Measurements from ENCODE around the gene ADAMTS8.

ADAMTS8 gene

DNA sequence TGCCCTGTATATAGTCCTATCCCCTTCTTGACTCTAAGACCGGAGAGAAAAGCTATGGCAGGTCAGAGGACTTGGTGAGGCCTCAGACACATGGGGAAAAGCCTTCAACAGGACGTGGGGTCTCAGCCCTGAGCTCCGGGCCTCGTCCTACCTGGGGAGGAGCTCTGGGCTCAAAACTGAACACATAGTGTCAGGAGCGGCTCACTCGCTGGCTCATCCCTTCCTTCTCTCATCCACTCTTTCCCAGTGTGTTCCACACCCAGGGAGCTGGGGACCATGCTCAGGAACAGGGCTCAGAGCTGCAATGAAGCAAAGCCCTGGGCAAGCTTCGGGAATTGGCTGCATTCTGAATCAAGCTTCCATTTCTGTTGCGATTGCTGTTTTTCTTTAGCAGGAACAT is 34.5 kb upstream of the ADAMTS8 start:
- DNase-seq (ENCODE audit: low spot score) = no peak

DNA sequence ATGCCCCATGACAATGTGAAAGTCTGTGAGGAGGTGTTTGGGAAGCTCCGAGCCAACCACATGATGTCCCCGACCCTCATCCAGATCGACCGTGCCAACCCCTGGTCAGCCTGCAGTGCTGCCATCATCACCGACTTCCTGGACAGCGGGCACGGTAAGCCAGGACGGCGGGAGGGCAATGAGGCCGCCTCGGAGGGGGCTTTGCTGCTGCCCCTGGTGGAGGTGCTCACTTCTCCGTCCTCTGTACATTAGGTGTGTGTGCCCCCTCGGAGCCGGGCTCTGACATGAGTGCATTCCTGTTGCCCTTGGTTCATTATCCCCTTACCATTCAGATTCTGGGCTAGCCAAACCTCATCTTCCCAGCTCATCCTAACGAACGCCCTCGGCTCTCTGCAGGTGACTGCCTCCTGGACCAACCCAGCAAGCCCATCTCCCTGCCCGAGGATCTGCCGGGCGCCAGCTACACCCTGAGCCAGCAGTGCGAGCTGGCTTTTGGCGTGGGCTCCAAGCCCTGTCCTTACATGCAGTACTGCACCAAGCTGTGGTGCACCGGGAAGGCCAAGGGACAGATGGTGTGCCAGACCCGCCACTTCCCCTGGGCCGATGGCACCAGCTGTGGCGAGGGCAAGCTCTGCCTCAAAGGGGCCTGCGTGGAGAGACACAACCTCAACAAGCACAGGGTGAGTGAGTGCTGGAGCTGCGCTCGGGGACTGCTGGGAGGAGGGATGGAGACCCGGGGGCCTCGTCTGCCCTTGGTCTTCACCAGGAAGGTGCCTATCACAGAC is 33.9 kb upstream of the ADAMTS8 start:
- DNase-seq (ENCODE audit: low spot score) = no peak

DNA sequence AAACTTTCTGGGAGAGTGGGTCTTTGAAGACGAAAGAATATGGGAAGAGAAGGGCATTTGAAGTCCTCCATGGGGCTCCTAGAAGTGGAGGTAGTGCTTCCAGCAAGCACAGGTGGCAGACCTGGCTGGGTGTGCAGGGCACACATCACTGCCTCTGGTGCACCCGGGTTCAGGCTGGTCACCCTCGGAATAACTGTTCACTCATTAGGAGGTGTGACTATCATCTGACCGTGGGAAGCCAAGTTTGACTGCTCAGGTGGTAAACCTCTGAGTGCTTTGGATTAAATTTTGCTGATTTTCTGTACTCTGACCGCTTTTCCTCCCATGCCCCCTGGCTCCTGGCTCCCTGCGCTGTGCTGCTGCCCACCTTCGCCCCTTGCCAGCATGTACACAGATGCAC is 31.1 kb upstream of the ADAMTS8 start:
- no peak for DNase-seq (ENCODE audit: low spot score)

DNA sequence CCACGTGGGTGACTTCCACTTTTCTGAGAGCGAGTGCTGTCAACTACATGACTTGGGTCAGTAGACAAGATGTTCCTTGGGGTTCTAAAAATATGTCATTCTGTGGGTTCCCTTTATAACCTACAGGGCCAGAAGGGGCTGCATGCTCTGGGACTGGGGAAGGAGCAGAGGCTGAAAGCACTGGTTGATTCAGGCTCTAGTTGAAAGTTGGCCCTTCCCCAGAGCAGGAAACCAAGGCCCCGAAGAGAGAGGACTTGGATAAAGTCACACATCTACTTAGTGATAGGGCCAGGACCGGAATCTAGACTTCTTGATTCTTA is 30.0 kb upstream of the ADAMTS8 start:
- no peak for DNase-seq (ENCODE audit: low spot score)

DNA sequence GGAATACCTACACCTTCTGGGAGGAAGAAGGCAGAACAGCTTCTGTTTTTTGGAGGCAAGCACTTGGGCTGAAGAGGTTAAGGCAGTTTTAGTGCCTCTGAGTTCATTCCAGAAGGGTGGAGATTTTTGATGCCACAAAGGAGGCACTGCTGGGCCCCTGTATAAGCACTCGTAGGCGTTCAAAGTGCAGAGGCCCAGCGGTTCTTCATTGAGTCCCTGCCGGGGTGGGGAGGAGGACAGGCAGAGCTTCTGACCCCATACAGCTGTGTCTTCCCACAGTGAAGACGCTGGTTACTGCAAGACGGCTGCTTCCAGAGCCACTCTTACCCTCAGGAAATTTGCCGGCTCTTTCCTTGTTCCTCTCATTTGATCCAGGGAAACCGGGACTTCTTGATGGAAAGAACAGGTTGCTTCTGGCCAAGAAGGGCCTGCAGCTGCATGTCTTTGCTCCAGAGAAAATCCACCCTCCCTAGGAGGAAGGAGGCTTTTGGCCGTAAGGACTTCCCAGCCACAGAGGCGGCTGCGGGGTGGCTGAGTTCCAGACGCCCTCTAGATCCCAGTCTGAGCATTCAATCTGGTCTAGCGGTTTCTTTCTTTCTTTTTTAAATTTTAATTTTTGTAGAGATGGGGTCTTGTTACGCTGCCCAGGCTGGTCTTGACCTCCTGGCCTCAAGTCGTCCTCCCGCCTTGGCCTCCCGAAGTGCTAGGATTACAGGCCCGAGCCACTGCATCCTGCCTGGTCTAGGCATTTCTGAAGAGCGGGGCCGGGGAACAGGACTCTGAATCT is 29.4 kb upstream of the ADAMTS8 start:
- no peak for DNase-seq (ENCODE audit: low spot score)

DNA sequence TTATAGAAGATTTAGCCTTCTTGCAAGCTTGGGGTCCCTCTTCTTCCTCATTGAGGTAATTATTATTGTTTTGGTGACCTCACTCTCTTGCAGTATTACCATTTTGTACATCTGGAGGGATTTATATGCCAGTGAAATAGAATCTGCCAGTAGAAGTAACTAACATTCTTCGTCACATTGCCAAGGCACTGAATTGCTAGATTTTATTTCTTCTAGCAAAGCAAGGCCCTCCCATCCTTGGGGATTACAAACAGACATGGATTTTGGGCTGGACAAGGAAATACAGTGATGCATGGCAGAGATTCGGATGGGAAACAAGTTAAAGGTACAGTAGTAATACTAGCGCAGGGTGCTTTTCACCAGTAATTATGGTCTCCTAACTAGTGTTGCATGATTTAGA is 27.9 kb upstream of the ADAMTS8 start:
- no peak for DNase-seq (ENCODE audit: low spot score)

DNA sequence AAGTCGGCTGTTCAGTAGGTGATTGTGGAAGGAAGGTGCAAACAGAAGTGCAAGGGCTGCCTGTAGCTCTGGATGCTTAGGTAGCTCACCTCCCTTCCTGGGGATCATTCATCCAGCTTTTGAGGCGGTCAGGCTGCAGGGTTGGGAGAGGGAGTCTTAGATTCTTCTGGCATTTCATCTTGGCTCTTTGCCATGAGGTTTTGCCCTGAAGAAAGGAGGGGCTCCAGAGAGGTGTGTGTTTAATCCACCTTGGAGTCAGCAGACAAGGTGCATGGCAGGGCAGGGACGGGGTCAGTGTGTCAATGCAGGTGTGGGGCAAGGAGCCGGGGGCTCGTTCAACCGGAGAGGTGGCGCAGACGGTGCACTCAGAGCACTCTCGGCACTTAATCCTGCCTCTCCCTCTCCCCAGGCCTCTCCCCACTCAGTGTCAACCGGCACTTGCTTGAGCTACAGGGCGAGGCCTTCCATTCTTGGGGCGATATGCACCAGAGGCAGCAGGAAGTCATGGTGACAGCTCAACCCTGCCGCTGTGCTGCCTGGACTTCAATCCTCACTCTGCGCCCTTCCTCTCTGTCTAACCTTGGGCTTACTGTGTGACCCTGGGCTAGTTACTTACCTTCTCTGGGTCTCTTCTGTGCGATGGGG is 27.2 kb upstream of the ADAMTS8 start:
- DNase-seq (ENCODE audit: low spot score) = no peak

DNA sequence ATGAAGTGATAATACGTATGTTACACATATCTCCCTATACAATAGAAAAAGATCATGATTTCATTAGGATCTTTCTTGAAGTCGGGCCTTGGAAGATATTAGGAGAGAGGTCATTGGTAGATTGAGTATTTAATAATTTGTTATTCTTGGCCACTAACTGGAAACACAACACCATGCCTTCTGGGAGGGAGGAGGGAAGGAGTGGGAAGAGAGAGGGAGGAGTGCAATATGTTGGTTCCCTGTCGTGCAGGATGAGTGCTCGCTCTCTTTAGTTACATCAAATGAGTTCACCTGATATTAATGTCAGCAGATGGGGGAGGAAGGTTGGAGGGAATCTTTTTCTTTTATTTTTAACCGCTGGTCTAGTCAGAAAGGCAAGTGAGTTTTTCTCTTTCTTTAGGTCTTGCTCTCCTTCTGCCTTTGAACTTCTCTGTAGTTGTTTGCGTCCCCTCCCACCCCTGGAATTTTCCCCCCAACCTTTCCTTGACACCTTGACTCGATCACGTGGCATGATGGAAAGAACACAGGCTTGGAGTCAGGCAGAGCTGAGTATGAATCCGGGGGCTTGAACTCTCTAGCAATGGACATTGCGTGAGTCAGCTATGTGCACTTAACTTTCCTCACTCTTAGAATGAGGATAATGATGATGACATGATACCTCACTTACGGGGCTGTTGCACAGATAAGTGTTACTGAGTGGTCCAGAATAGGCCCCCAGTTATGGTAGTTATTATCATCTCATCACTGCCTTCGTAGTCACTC is 26.3 kb upstream of the ADAMTS8 start:
- no peak for DNase-seq (ENCODE audit: low spot score)

DNA sequence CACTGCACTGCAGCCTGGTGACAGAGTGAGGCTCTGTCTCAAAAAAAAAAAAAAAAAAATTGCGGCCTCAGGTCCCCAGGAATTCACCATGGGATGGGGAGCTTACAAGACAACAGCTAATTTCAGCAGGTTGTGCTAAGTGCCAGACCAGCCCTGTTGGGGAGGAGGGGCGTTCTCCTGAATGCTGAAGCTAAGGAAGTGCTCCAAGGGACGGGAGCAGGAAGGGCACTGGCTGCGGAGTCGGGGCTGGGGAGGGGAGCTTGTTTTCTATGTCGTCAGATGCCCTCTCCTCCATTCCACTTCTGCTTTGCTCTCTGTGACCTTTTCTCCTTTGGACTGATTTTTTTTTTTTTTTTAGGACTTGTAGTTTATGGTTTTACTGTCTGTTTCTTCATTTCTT is 24.5 kb upstream of the ADAMTS8 start:
- DNase-seq (ENCODE audit: low spot score) = no peak

DNA sequence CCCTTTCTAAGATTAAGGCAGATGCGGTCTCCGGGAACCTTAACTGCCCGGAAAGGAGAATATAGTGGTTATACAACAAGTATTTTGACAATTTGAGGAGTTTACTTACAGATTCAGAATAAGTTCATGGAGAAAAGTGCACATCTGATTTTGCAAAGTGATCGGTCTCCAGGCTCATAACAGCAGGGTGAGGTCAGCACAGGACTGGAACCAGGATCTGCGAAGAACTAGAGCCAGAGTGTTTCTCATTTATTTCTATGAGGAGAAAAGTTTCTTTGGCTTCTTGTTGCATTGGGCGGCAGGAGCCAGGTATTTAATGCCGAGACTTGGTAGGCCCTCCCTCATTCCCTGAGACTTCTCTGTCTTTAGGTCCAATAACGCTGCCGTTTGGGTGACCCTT is 23.8 kb upstream of the ADAMTS8 start:
- no peak for DNase-seq (ENCODE audit: low spot score)

DNA sequence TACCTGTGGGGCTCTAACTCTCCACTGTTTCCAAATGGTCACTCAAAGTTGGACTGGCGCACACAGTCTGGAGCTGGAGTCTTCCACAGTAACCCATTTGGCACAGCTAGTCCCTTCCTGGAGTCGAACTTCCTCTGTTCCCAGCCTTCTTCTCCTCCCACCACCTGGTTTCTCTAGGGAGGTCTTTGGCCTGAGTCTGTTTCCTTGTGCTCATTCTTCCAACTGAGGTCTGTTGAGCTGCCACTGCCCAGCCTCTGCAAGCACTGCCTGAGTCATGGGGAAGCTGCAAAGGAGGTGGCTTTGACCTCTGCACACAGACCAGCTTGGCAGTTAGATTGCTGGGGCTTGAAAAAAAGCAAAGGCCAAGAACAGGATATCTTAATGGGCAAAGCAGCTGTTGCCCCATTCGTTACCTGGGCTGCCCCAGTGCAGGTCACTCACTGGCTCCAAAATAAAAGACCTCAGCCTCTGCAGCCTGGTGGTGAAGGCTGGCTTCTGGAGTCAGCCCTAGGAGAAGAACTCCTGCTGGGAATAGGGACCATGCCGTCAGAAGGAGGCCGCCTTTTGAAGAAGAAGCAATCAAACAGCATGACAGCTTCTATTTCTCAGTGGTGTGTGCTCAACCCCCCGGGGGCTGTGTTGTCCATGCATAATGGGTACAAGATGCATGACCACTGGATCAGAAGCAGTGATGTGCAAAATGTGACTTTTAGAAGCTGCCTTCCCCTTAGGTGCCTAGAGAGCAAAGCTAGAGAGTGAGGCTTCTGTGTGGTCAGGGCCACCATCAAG is 23.0 kb upstream of the ADAMTS8 start:
- DNase-seq (ENCODE audit: low spot score) = no peak

DNA sequence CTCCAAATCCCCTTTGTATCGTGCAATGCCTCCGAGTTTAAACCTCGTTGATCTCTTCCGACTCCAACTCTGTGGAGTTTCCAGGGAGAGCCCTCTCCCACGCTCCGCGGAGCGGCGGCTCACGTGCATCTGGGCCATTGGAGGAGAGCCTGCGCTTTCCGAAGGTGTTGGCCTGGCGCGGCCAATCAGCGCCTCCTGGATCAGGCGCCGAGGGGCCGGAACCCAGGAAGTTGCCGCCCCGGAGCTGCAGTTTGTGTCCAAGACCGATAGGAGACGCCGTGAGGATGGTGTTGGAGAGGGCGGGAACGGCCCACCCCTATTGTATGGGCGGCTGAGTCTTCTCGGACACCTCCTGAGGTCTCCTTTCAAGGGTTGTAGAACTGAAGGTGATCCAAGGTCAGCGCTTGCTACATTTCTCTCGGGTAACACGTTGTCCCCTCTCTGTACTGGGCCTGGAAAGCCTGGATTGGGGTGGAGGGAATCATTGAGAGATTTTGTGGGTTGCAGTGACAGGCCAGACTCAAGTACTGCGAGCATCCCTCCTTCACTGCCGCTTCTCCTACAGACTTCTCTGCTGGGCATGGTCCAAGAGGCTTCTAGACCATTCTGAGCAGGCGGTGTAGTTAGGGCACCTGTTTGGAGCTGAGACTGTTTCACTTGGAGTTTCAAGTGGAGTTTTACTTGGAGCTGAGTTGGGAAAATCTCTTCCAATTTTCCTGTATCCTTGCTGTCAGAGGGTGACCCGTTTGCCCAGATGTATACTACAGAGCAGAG is 21.8 kb upstream of the ADAMTS8 start:
- DNase-seq (ENCODE audit: low spot score) = no peak

DNA sequence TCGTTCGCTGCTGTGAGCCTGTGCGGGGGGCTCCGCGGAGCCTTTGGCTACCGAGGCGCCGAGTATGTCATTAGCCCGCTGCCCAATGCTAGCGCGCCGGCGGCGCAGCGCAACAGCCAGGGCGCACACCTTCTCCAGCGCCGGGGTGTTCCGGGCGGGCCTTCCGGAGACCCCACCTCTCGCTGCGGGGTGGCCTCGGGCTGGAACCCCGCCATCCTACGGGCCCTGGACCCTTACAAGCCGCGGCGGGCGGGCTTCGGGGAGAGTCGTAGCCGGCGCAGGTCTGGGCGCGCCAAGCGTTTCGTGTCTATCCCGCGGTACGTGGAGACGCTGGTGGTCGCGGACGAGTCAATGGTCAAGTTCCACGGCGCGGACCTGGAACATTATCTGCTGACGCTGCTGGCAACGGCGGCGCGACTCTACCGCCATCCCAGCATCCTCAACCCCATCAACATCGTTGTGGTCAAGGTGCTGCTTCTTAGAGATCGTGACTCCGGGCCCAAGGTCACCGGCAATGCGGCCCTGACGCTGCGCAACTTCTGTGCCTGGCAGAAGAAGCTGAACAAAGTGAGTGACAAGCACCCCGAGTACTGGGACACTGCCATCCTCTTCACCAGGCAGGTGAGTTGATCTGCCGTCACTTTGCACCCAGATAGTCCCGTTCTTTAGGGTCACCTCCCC is 21.0 kb upstream of the ADAMTS8 start:
- DNase-seq (ENCODE audit: low spot score) = no peak

DNA sequence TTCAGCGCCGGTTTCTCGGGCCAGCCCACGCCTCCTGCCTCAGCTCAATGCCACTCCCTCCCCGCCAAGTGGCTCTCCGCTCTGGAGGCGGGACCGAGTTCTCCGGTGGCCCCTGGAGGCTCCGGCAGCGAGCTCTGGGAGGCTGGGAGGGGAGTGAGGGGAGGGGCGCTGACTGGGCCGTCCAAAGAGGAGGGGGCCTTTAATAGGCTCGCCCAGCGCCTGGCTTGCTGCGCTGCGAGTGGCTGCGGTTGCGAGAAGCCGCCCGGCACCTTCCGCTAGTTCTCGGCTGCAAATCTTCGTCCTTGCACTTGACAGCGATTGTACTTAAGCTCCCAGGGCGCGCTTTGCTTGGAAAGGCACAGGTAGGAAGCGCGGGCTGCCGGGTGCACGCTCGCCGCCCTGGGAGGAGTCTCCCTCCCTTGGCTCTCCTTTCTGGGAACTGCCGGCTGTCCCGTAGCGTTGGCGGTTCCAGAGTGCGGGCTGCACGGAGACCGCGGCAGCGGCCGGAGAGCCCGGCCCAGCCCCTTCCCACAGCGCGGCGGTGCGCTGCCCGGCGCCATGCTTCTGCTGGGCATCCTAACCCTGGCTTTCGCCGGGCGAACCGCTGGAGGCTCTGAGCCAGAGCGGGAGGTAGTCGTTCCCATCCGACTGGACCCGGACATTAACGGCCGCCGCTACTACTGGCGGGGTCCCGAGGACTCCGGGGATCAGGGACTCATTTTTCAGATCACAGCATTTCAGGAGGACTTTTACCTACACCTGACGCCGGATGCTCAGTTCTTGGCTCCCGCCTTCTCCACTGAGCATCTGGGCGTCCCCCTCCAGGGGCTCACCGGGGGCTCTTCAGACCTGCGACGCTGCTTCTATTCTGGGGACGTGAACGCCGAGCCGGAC is 20.3 kb upstream of the ADAMTS8 start, which contains the start of gene ADAMTS15:
Gene ADAMTS15 (plus strand): TSS at position 230 of the 894 bp plus-strand sequence. CDS start 329 bp downstream, at position 559.
- DNase-seq (ENCODE audit: low spot score) = peak; percentile 25

DNA sequence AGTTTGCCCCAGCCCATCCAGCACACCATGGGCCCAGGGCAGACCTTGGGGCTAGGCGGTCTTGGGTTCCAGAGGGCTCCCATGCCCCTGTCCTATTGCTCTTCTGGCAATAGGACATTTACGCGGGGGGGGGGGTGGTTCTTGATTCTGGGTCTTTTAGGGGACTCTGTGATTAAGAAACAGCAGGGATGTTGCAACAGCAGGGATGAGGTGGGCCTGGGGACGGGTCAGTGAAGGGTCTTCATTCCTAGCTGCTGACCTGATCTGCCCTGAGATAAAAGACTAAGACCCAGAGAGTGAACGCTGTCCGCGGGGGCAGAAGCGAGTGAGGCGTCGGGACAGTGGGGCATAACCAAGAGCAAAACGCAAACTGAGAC is 19.6 kb upstream of the ADAMTS8 start:
- no peak for DNase-seq (ENCODE audit: low spot score)

DNA sequence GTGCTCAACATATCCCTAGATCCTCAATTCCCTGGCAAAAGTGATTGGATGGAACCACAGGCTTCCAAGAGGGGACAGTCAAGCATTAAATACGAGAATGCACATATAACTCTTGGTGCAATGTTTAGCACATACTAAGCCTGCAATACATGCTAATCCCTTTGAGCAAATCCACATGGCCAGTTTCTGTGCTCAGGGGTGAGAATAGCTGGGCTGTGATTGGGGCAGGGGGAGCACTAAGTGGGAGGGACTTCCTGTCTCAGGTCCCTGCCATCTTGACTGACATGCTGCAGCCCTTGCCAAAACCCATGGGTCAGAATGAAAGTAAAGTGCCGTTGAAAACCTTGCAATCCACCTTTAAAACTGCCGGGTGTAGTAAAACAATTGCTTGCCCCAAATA is 17.4 kb upstream of the ADAMTS8 start:
- no peak for DNase-seq (ENCODE audit: low spot score)

DNA sequence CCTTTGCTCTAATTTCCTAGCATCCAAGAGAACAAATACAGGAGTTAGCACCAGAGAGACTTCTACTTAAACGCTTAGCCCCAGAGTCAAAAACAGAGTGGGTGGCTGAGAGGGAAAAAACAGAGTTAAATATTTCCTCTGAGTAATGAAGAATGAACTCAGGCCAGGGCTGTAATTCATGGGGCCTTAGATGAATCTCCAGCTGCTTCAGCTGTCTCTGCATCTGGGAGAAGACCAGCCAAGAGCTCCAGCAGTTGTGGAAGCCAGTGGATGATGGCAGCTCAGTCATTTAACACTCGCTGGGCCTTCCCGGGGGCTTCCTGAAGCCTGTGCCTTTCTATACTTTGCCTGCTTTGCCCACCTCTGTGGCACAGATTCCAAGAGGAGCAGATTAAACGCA is 14.3 kb upstream of the ADAMTS8 start:
- DNase-seq (ENCODE audit: low spot score) = no peak

DNA sequence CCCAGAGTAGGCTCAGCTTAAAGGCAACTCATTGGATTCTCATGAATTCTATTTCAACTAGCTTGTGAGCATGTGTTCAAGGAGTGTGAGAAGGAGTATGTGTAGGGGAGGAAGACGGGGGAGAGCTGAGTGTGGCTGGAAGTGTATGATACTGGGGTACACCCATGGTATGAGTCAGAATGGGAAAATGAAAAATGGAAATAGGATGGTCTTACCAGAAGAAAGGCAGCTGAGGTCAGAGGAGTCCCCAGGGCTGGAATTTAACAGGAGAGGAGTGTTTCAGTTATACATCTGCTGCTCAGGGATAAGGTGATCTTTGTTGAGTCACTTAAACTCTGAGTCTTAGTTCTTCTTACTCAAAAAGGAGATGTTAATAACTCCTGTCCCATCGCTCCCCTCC is 13.3 kb upstream of the ADAMTS8 start:
- DNase-seq (ENCODE audit: low spot score) = no peak

DNA sequence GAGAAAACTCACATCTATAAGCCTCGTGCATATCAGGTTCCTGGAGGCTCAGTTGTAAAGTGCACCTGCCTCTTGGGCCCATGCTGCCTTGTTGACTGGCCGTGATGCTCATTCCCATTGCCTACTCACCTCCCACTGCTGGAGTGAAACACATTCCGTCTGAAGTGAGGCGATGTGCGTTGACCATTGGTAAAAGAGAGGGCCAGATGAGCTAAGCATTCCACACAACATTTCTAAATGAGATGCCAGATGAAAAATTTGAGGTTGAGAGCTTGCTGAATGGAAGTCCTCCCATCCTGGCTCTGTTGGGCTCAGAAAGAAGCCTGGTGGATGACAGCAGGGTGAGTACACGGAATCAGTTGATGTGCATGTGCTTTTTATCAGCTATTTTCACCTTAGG is 11.5 kb upstream of the ADAMTS8 start:
- no peak for DNase-seq (ENCODE audit: low spot score)
